Measurements from ENCODE around the gene PGLYRP4. TPM values are rescaled to one million over a fixed set of nuclear protein-coding genes. Genes with fewer than 3 reads are reported as not detected.
"Not testable (repeated sequence)": the region's sequence is repeated elsewhere in the genome, so short reads cannot be mapped to it uniquely, and the experiment has no call there.

Gene PGLYRP4
- total RNA-seq, 1 experiment from 2014 or later = not detected

GRCh38 chr1:153316013-153316412 is 32.6 kb downstream of the PGLYRP4 start:
- in situ Hi-C loops (cut with HindIII; ENCODE audit: low pct_unique_long_range_greater_than_20kb, low sequenced_read_pairs); DNase-seq (ENCODE audit: low read depth, low spot score): not testable (repeated sequence)

- in situ Hi-C loops (cut with HindIII; ENCODE audit: low pct_unique_long_range_greater_than_20kb, low sequenced_read_pairs); DNase-seq (ENCODE audit: low read depth, low spot score): not testable (repeated sequence)
Observed at GRCh38 chr1:153314388-153314787, 34.3 kb downstream of the PGLYRP4 start.

DNA sequence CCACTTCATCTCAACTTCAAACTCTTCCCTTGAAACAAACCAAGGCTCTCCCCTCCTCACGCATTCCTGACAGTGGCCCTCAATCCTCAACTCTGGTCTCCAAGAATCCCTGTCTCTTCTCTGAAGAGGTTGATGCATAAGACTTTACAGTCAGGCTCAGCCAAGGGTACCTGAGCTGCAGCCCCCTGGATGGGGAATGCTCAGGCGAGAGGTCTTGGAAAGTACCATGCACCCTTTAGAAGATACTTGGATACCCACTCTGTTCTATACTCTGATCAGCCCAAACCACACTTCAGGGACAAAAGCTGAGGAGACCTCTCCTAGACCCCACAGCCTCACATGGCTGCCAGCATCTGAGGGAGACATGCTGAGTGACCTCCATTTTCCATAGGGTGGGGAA is 35.4 kb downstream of the PGLYRP4 start:
- in situ Hi-C loops (cut with HindIII; ENCODE audit: low pct_unique_long_range_greater_than_20kb, low sequenced_read_pairs) = no loop called here

DNA sequence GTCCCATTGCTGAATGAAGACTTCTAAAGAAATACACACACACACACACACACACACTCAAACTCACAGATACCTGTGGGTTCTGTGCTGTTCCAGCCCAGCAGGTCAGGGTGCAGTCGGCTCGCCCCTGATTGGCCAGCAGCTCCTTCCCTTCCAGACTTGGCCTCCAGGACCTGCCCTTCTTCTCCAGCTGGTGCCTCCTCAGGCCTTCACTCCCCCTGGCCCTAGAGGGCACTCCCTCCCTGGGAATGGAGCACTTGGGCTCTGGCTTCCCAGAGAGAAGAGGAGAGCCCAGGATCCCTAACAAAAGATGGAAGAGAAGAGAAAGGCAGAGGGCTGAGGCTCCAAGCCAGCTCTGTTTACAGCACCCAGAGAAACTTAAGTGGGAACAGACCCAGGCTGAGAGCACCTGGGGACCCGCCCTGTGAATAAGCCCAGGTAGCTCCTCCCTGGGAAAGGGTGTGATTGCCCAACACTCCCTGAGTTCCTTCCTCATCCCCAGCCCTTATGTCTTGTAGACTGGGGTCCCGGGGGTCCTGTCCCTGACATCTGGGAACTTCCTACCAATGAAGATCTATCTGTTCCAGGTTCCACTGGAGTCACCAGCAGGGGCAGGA is 36.0 kb downstream of the PGLYRP4 start, which contains the start of gene PGLYRP3:
Gene PGLYRP3, minus strand, starts transcription at position 383 of the 617 bp plus-strand sequence. CDS start 2,287 bp downstream, outside the sequence.
- peak; percentile 23 for DNase-seq (ENCODE audit: low read depth, low spot score)

More for the DNA sequence above, 35.4 kb downstream of the PGLYRP4 start:
- DNase-seq (ENCODE audit: low read depth, low spot score) = no peak

GRCh38 chr1:153310526-153310925 is 38.1 kb downstream of the PGLYRP4 start:
- no peak for DNase-seq (ENCODE audit: low read depth, low spot score)
- in situ Hi-C loops (cut with HindIII; ENCODE audit: low pct_unique_long_range_greater_than_20kb, low sequenced_read_pairs) = no loop called here

More for the DNA sequence above, 36.0 kb downstream of the PGLYRP4 start, which contains the start of gene PGLYRP3:
- in situ Hi-C loops (cut with HindIII; ENCODE audit: low pct_unique_long_range_greater_than_20kb, low sequenced_read_pairs) = no loop called here

DNA sequence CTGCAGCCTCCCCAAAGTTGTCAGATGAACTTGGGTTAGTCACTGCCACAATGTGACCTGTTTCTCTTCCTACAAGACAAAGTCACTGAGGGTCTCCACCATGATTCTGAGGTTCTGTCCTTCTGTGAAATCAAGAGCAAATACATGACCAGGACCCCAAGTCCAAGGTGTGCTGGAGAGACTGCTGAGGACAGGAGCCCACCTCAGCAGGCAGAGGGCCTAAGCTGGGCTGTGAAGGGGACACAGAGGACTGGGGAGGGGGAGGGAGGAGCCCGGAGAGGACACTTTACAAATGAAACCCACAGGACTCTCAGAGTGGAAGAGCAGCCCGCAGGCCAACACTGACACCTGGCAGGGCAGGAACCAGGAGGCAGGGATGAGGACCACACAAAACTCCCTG is 39.2 kb downstream of the PGLYRP4 start:
- in situ Hi-C loops (cut with HindIII; ENCODE audit: low pct_unique_long_range_greater_than_20kb, low sequenced_read_pairs) = no loop called here
- no peak for DNase-seq (ENCODE audit: low read depth, low spot score)

- in situ Hi-C loops (cut with HindIII; ENCODE audit: low pct_unique_long_range_greater_than_20kb, low sequenced_read_pairs) = no loop called here
- DNase-seq (ENCODE audit: low read depth, low spot score) = no peak
Observed at GRCh38 chr1:153308540-153308939, 40.1 kb downstream of the PGLYRP4 start.

DNA sequence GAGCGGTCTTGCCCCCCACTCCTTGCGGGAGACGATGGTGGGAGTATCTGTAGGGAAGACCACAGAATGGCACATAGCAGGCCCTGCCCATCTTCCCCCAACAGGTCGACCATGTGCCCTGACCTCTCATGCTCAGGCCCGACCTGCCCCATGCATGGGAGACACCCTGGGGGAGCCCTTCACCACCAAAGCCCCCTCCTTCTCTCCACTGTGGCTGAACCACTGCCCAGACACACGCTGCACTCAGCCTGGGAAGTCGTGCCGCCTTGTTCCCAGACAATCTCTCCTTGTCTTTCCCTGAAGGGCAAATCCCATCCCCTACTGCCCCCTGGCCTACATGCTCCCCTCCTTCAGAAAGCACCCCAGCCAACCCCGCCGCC is 41.4 kb downstream of the PGLYRP4 start:
- in situ Hi-C loops (cut with HindIII; ENCODE audit: low pct_unique_long_range_greater_than_20kb, low sequenced_read_pairs) = no loop called here
- DNase-seq (ENCODE audit: low read depth, low spot score) = no peak

- DNase-seq (ENCODE audit: low read depth, low spot score) = no peak
- in situ Hi-C loops (cut with HindIII; ENCODE audit: low pct_unique_long_range_greater_than_20kb, low sequenced_read_pairs) = no loop called here
Observed at GRCh38 chr1:153306303-153307220, 42.1 kb downstream of the PGLYRP4 start.

DNA sequence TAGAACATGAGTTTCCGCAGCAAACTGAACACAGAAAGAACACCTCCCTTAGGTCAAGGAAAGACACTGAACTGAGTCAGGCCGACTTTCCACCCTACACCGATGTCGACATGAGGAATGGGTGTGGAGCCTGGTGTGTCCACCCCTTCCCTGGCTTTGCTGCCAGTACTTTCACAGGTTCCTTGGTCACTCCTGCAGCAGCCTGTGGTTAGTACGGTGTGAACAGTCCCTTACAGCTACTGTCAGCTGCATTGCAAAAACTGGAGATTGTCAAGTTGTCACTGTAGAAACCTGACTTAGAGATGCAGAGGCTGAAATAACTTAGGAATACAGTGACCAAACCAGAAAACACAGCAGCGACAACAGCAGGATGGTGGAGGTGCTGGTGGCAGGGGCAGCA is 43.0 kb downstream of the PGLYRP4 start:
- DNase-seq (ENCODE audit: low read depth, low spot score) = no peak
- in situ Hi-C loops (cut with HindIII; ENCODE audit: low pct_unique_long_range_greater_than_20kb, low sequenced_read_pairs) = no loop called here

DNA sequence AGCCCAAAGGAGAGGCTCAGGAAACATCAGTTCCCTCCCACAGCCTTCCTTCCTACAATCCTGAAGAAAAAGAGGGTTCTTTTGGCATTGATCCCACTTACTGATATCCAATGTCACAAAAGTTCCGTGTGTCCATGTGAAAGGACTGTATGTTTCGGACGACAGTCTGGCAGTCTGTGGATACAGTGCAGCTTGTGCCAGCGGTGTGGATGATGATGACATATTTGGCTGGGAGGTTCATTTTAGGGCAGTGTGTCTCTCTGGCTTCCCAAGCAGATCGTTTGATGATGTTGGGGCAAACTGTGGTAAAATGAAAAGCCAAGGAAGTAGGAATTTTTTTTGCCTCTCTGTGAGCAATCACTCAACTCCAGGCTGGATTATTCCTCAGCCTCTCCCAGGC is 46.3 kb downstream of the PGLYRP4 start:
- in situ Hi-C loops (cut with HindIII; ENCODE audit: low pct_unique_long_range_greater_than_20kb, low sequenced_read_pairs) = no loop called here
- DNase-seq (ENCODE audit: low read depth, low spot score) = no peak

DNA sequence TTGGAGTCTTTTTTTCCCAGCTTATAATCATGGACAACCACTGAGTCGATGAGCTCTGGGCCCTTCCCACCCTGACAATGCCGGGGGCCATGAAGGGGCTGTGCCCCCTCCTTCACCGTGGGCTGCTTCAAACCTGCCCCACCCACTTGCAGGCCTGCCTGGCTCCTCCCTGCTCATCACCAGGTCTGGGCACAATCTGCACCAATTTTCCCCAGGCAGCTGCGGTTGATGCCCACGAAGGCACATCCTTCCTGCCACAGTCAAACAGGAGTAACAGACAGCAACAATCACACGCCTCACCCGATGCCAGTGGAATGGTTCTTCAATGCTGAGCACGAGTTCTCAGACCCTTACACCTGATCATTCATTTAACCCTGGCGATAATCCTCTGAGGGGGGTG is 54.8 kb downstream of the PGLYRP4 start:
- in situ Hi-C loops (cut with HindIII; ENCODE audit: low pct_unique_long_range_greater_than_20kb, low sequenced_read_pairs) = no loop called here
- no peak for DNase-seq (ENCODE audit: low read depth, low spot score)

GRCh38 chr1:153293480-153293775 is 55.2 kb downstream of the PGLYRP4 start:
- in situ Hi-C loops (cut with HindIII; ENCODE audit: low pct_unique_long_range_greater_than_20kb, low sequenced_read_pairs) = no loop called here
- DNase-seq (ENCODE audit: low read depth, low spot score) = no peak

- in situ Hi-C loops (cut with HindIII; ENCODE audit: low pct_unique_long_range_greater_than_20kb, low sequenced_read_pairs) = no loop called here
- DNase-seq (ENCODE audit: low read depth, low spot score) = no peak
Observed at GRCh38 chr1:153292740-153293479, 55.7 kb downstream of the PGLYRP4 start.

DNA sequence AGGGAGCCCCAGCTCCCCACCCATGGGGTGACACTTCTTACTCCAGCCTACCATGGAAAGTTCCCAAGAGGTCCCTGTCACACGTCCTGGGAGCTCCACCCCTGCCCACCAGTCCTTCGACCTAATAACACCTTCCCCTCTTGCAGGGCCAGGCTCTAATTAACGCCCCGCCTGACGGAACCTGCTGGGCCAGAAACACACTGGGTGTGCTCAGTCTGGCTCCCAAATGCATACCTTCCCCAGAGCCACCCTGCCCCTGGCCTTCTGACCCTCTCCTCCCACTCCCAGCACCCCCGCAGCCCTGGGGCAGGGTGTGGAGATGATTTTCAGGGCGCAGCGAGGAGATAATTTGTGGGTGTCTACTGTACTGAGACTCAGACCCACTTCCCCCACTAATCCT is 56.5 kb downstream of the PGLYRP4 start:
- in situ Hi-C loops (cut with HindIII; ENCODE audit: low pct_unique_long_range_greater_than_20kb, low sequenced_read_pairs) = no loop called here
- DNase-seq (ENCODE audit: low read depth, low spot score) = no peak

DNA sequence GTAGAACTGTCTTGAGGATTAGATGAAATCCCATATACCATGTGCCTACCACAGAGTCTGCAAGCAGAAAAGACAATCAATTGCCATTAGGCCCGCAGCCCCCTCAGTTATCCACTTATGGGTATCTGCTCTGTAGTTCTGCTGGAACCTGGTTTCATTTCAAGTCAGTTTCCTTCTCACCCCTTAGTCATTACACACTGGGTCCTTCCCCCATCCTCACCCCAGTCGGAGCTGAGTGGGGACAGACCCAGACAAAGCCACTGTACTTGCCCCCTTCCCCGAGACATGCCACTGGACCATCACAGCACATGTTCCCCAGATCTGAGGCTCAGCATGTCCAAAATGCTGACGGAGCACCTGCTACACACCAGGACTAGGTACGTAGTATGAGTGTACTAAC is 57.1 kb downstream of the PGLYRP4 start:
- in situ Hi-C loops (cut with HindIII; ENCODE audit: low pct_unique_long_range_greater_than_20kb, low sequenced_read_pairs) = no loop called here

GRCh38 chr1:153288634-153289275 is 59.9 kb downstream of the PGLYRP4 start:
- in situ Hi-C loops (cut with HindIII; ENCODE audit: low pct_unique_long_range_greater_than_20kb, low sequenced_read_pairs) = no loop called here
- peak; percentile 72 for DNase-seq (ENCODE audit: low read depth, low spot score)

More for the DNA sequence above, 57.1 kb downstream of the PGLYRP4 start:
- no peak for DNase-seq (ENCODE audit: low read depth, low spot score)
